Epithelial cell of esophagus (primary cell): ENCODE measurements around the gene BABAM2.

ENCODE experiments used
- DNase-seq: peaks from one replicate; pipeline ENCODE4 v3.0.0; 2010; ENCODE audit warnings: low read depth
- H3K4me3 ChIP-seq: 2 replicates; pipeline ENCODE4 v1.5.1; 2011; ENCODE audit warnings: mild to moderate bottlenecking, low read length, control low read depth
- TF ChIP-seq, protein P1 (sequence below): IDR thresholded peaks from 2 replicates; pipeline ENCODE4 v1.5.1; 2011; ENCODE audit warnings: low read depth, mild to moderate bottlenecking, low read length, control low read depth, inconsistent platforms; ENCODE audit not compliant: insufficient read depth; ENCODE audit errors: missing control alignments

Gene BABAM2

GRCh38 chr2:28239207-28239606 lies 348.7 kb downstream of the BABAM2 start:
- no peak overlapping the region for H3K4me3 ChIP-seq
- no peak for DNase-seq
- TF ChIP-seq, protein P1, sequence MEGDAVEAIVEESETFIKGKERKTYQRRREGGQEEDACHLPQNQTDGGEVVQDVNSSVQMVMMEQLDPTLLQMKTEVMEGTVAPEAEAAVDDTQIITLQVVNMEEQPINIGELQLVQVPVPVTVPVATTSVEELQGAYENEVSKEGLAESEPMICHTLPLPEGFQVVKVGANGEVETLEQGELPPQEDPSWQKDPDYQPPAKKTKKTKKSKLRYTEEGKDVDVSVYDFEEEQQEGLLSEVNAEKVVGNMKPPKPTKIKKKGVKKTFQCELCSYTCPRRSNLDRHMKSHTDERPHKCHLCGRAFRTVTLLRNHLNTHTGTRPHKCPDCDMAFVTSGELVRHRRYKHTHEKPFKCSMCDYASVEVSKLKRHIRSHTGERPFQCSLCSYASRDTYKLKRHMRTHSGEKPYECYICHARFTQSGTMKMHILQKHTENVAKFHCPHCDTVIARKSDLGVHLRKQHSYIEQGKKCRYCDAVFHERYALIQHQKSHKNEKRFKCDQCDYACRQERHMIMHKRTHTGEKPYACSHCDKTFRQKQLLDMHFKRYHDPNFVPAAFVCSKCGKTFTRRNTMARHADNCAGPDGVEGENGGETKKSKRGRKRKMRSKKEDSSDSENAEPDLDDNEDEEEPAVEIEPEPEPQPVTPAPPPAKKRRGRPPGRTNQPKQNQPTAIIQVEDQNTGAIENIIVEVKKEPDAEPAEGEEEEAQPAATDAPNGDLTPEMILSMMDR = no peak

DNA sequence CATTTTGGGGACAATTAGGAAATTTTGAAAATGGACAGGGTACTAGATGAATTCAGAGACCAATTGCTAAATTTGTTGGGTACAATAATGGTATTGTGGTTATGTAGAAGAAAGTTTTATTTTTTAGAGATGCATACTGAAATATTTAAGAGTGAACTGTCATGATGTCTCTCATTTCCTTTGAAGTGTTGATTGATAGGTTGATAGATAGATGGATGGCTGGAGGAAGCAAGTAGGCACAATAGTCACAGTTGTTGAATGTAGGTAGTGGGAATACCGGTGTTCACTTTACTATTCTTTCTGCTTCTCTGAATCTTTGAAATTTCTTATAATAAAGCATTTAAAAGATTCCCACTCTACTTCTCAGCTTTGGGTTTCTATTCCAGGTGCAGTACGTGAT lies 350.4 kb downstream of the BABAM2 start:
- TF ChIP-seq, protein P1 = no peak
- H3K4me3 ChIP-seq = no peak overlapping the region
- DNase-seq = no peak

GRCh38 chr2:28247290-28247689 lies 356.8 kb downstream of the BABAM2 start:
- TF ChIP-seq, protein P1 = no peak
- DNase-seq = no peak
- H3K4me3 ChIP-seq = no peak overlapping the region

- TF ChIP-seq, protein P1 = no peak
- DNase-seq = no peak
- H3K4me3 ChIP-seq = no peak overlapping the region
Measured at GRCh38 chr2:28247734-28248133, 357.2 kb downstream of the BABAM2 start.

DNA sequence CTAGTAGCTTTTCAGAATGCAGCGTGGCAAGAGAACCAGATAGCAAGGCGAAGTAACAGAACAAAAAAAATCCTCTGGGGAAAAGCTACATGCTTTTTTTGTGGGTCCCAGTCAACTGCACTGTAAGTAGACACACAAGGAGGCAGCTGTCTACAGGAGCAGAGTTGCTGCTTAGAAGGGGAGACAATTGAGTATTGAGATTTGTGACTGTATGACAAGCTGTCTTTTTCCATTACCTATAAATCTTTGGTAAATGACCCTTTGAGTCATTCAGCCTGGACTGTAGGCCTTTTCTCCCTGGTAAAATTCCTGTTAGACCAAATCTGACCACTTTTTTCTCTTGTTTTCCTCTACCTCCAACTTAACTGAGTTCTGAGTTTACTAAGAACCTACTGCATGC lies 358.0 kb downstream of the BABAM2 start:
- no peak for DNase-seq
- TF ChIP-seq, protein P1 = no peak
- H3K4me3 ChIP-seq = no peak overlapping the region

- DNase-seq = peak; percentile 95
- H3K4me3 ChIP-seq = no peak overlapping the region
- TF ChIP-seq, protein P1 = no peak
Measured at GRCh38 chr2:28250006-28250405, 359.5 kb downstream of the BABAM2 start.

GRCh38 chr2:28251337-28251736 lies 360.8 kb downstream of the BABAM2 start:
- TF ChIP-seq, protein P1 = no peak
- no peak overlapping the region for H3K4me3 ChIP-seq
- no peak for DNase-seq
